A673 (cell line): ENCODE data around the gene ZNF254. TPM values are rescaled to one million over a fixed set of nuclear protein-coding genes. Genes with fewer than 3 reads are reported as not detected.

ENCODE experiments used
- BruUV-seq: library from RNA; stranded (reverse); fragments of 400-500 nt; replicated peaks from 2 replicates; lab custom pipeline; 2021; lab: Mats Ljungman, UMichigan
- CTCF ChIA-PET: fragments of 300-600 bp; sonication (Branson Sonifier 250); formaldehyde crosslinking; loops from one replicate; lab custom pipeline; 2022; ENCODE audit warnings: antibody characterized with exemption; lab: Charles Lee
- POLR2A ChIA-PET: fragments of 300-600 bp; sonication (Branson Sonifier 250); formaldehyde crosslinking; loops from one replicate; lab custom pipeline; 2022; ENCODE audit warnings: antibody characterized with exemption; ENCODE audit not compliant: low non-redundant PET; lab: Charles Lee
- DNase-seq: peaks from one replicate; pipeline ENCODE4 v3.0.0-alpha.2; 2015; ENCODE audit warnings: low spot score
- H3K27ac ChIP-seq: fragments of 200-600 bp; sonication (generic); 2 replicates; pipeline ENCODE4 v1.5.1; 2016; ENCODE audit warnings: mixed run types, low read depth, mild to moderate bottlenecking, mixed read lengths, antibody characterized with exemption, low read length; ENCODE audit not compliant: poor library complexity, severe bottlenecking
- H3K27me3 ChIP-seq: fragments of 200-600 bp; sonication (generic); replicated peaks from 2 replicates; pipeline ENCODE4 v1.6.1; 2017; ENCODE audit warnings: mixed run types, low read depth, mild to moderate bottlenecking, mixed read lengths, antibody characterized with exemption, low read length; ENCODE audit not compliant: insufficient read depth, poor library complexity
- H3K36me3 ChIP-seq: fragments of 200-600 bp; sonication (generic); 2 replicates; pipeline ENCODE4 v1.6.1; 2016; ENCODE audit warnings: mixed run types, mild to moderate bottlenecking, mixed read lengths, antibody characterized with exemption, low read length; ENCODE audit not compliant: insufficient read depth, poor library complexity, severe bottlenecking
- H3K4me1 ChIP-seq: fragments of 200-600 bp; sonication (generic); 2 replicates; pipeline ENCODE4 v1.6.1; 2017; ENCODE audit warnings: mixed run types, mild to moderate bottlenecking, mixed read lengths, antibody characterized with exemption, low read length; ENCODE audit not compliant: insufficient read depth, poor library complexity, severe bottlenecking
- H3K4me3 ChIP-seq: fragments of 200-600 bp; sonication (generic); 2 replicates; pipeline ENCODE4 v1.5.1; 2016; ENCODE audit warnings: low read depth, mixed run types, mild to moderate bottlenecking, mixed read lengths, low read length; ENCODE audit not compliant: poor library complexity, severe bottlenecking
- H3K9me3 ChIP-seq: fragments of 200-600 bp; sonication (generic); 2 replicates; pipeline ENCODE4 v1.6.1; 2016; ENCODE audit warnings: mixed run types, low read depth, mild to moderate bottlenecking, mixed read lengths, antibody characterized with exemption, low read length; ENCODE audit not compliant: poor library complexity, severe bottlenecking
- CTCF ChIP-seq: fragments of 300-800, 200-600 bp; sonication (generic); conservative IDR thresholded peaks from 2 replicates; pipeline ENCODE4 v1.5.1; 2017; ENCODE audit warnings: low read depth, mild to moderate bottlenecking, antibody characterized with exemption, low read length, moderate library complexity, mixed read lengths
- EZH2 ChIP-seq: fragments of 200-600 bp; sonication (generic); IDR thresholded peaks from 2 replicates; pipeline ENCODE4 v1.6.1; 2017; ENCODE audit warnings: borderline replicate concordance, low read depth, mild to moderate bottlenecking, mixed read lengths, antibody characterized with exemption, low read length; ENCODE audit not compliant: poor library complexity, severe bottlenecking
- intact Hi-C: fragments of 100-400 bp; cut with micrococcal nuclease; formaldehyde crosslinking; loops from one replicate; pipeline ENCODE4 v1.10.0; 2022; ENCODE audit not compliant: unreplicated experiment
- total RNA-seq: library from RNA; stranded (reverse); gene quantifications from 2 replicates; pipeline ENCODE4 v1.2.3, GENCODE V29; 2021

Gene ZNF254
- total RNA-seq, 1 experiment from 2014 or later: 15.5 TPM

DNA sequence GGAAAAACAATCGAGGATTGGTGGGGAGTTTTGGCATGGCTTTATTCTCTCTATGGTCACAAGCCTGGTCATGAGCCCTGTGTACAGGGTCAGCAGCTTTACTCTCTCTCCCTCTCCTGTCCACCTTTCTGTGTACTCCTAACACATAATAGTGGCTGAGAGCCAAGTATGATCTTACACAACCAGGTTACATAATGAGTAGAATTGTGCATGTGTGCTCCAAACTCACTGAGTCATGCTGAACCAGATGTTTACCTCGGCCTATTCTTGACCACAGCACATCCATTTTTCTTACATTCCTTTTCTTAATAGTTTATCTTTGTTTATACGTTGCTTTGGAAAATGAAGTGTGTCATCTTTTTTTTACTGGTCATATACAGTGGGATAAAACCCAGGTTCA is 53.1 kb downstream of the ZNF254 start:
- TF ChIP-seq EZH2 (no peak), CTCF (no peak)
- BruUV-seq: no TSS peak
- H3K4me3 ChIP-seq: no peak overlapping the region
- DNase-seq: no peak
- CTCF ChIA-PET: no interaction called here
- no peaks in the 10 kb centered on the region for H3K27me3 ChIP-seq
- intact Hi-C loops: no loop called here
- H3K36me3 ChIP-seq: no peaks in the 10 kb centered on the region
- H3K27ac ChIP-seq: no peak overlapping the region
- peaks cover 51% of the 10 kb centered on the region for H3K9me3 ChIP-seq
- no peaks in the 10 kb centered on the region for H3K4me1 ChIP-seq
- POLR2A ChIA-PET: no interaction called here

DNA sequence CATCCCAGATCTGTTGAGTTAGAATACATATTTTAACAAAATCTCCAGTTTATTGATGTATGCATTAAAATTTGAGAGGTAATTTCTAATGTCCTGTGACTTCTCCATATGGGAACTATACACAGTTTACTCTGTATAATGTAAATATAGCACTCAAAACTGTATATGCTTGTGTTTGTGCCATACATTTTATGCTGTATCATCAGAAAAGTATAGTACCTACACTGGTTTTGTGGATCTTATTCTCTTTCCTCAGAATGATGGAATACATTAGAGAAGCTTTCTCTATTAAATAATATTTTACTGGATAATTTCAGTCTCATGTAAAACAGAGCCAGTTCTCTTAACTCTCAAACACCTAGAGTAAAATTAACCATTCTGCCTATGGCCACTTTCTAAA is 53.6 kb downstream of the ZNF254 start:
- Histone ChIP-seq H3K9me3 (peaks cover 48% of the 10 kb centered on the region), H3K4me3 (no peak overlapping the region), H3K27ac (no peak overlapping the region), H3K4me1 (no peaks in the 10 kb centered on the region), H3K36me3 (no peaks in the 10 kb centered on the region), H3K27me3 (no peaks in the 10 kb centered on the region)
- CTCF ChIA-PET: no interaction called here
- no TSS peak for BruUV-seq
- intact Hi-C loops: no loop called here
- no peak for TF ChIP-seq EZH2
- no peak for TF ChIP-seq CTCF
- no peak for DNase-seq
- POLR2A ChIA-PET: no interaction called here

GRCh38 chr19:24141612-24142011 is 54.6 kb downstream of the ZNF254 start:
- intact Hi-C loops: no loop called here
- peaks cover 47% of the 10 kb centered on the region for H3K9me3 ChIP-seq
- ChIA-PET CTCF (no interaction called here), POLR2A (no interaction called here)
- no peaks in the 10 kb centered on the region for H3K4me1 ChIP-seq
- no peaks in the 10 kb centered on the region for H3K27me3 ChIP-seq
- DNase-seq: no peak
- BruUV-seq: no TSS peak
- no peaks in the 10 kb centered on the region for H3K36me3 ChIP-seq
- H3K27ac ChIP-seq: no peak overlapping the region
- no peak for TF ChIP-seq EZH2
- no peak for TF ChIP-seq CTCF
- H3K4me3 ChIP-seq: no peak overlapping the region
